ENCODE data around the gene TCP11L2. TPM values are rescaled to one million over a fixed set of nuclear protein-coding genes. Genes with fewer than 3 reads are reported as not detected.
"Not testable (repeated sequence)": the region's sequence is repeated elsewhere in the genome, so short reads cannot be mapped to it uniquely, and the experiment has no call there.

Gene TCP11L2
- total and polyA plus RNA-seq, 4 donors: 5.5 to 50.9 (median 17.0) TPM

DNA sequence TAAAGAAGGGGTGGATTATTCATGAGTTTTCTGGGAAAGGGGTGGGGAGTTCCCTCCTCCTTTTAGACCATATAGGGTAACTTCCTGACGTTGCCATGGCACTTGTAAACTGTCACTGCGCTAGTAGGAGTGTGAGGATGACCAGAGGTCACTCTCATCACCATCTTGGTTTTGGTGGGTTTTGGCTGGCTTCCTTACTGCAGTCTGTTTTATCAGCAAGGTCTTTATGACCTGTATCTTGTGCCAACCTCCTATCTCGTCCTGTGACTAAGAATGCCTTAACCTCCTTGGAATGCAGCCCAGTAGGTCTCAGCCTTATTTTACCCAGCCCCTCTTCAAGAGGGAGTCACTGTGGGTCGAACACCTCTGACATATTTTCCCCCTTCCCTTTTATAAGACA lies 79.3 kb downstream of the TCP11L2 start:
- not testable (repeated sequence) for H3K9me3 ChIP-seq (ENCODE audit: control insufficient read depth, low read length); H3K4me1 ChIP-seq (ENCODE audit: control insufficient read depth in 1 of 2, insufficient read depth in 2 of 2, low read length in 2 of 2); DNase-seq; H3K4me3 ChIP-seq (ENCODE audit: low read length in 2 of 2); ATAC-seq (ENCODE audit: low FRiP score); H3K36me3 ChIP-seq (ENCODE audit: control insufficient read depth in 1 of 2, insufficient read depth in 2 of 2, low read length in 1 of 2); H3K27me3 ChIP-seq (ENCODE audit: control insufficient read depth in 1 of 2, insufficient read depth in 2 of 2, low read length in 1 of 2); H3K27ac ChIP-seq (ENCODE audit: low read depth in 1 of 2, low read length in 2 of 2)
- WGBS, 2 donors: 82 to 83% methylated on average over 4 of the region's 4 CpGs
- intact Hi-C loops (cut with DNase I): loop anchor here (10.0 kb wide), 1 partner anchor 723 kb away; no protein-coding TSS in a partner anchor

DNA sequence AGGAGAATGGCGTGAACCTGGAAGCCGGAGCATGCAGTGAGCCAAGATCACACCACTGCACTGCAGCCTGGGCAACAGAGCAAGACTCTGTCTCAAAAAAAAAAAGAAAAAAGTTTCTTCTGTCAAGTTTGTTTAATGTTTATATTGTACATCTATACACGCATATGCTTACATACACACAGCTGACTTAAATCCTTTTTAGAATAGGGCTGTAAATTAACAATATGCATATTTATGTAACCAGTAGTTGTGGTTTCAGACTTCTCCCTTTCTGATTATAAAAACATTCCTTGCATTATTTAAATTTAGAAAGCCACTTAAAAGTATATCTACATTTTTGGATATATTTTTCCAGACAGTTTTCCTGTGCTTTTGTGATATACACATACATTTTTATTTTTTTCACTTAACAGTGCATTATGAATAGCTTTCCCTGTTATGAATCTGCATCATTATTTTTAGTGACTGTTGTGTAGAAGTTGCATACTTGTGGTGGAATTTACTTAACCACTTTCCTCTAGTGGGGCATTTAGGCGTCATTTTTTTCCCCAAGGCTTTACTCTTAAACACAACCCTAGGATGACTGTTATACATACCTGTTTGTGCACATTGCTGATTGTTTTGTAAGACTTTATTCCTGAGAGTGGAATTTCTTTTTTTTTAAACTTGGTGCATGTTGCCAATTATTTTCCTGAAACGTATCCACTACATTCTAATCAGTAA lies 84.4 kb downstream of the TCP11L2 start:
- peaks cover under 1% of the 10 kb centered on the region for H3K9me3 ChIP-seq (ENCODE audit: control insufficient read depth, low read length)
- DNase-seq: no peak
- H3K36me3 ChIP-seq (ENCODE audit: control insufficient read depth in 1 of 2, insufficient read depth in 2 of 2, low read length in 1 of 2): peaks cover 0 to 4% of the 10 kb centered on the region in 2 donors
- no peaks in the 10 kb centered on the region for H3K4me1 ChIP-seq (ENCODE audit: control insufficient read depth in 1 of 2, insufficient read depth in 2 of 2, low read length in 2 of 2)
- 76 to 83% methylated on average over 5 of the region's 5 CpGs for WGBS, 2 donors
- H3K27ac ChIP-seq (ENCODE audit: low read depth in 1 of 2, low read length in 2 of 2): no peak overlapping the region
- no peak for ATAC-seq (ENCODE audit: low FRiP score)
- no peaks in the 10 kb centered on the region for H3K27me3 ChIP-seq (ENCODE audit: control insufficient read depth in 1 of 2, insufficient read depth in 2 of 2, low read length in 1 of 2)
- no peak overlapping the region for H3K4me3 ChIP-seq (ENCODE audit: low read length in 2 of 2)
- intact Hi-C loops (cut with DNase I): loop anchor here (1.0 to 10.0 kb wide), 4 partner anchors 455 to 718 kb away; no protein-coding TSS in a partner anchor

DNA sequence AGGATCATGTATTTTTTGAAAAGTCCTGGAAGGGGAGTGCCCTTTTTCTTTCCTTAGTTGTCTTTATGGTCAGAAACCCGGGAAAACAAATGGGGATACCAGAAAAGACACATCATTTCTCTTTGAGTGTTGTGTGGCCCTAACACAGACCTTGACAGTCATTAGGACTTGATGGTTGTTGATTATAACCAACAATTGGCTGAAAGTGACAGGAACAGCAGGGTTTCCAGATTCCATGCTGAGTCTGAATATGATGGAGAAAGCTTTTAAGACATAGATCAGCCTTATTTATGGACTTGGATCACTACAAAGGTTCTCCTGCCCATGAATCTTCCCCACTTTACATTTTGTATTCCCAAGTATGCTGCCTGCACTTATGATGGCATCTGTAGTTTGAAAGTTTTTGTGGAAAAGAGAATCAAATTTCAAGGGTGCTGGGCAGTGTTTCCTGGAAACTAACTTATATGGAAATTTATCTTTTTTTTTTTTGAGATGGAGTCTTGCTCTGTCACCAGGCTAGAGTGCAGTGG lies 85.4 kb downstream of the TCP11L2 start:
- Histone ChIP-seq H3K27ac (ENCODE audit: low read depth in 1 of 2, low read length in 2 of 2) (no peak overlapping the region), H3K4me1 (ENCODE audit: control insufficient read depth in 1 of 2, insufficient read depth in 2 of 2, low read length in 2 of 2) (no peaks in the 10 kb centered on the region), H3K4me3 (ENCODE audit: low read length in 2 of 2) (no peak overlapping the region), H3K36me3 (ENCODE audit: control insufficient read depth in 1 of 2, insufficient read depth in 2 of 2, low read length in 1 of 2) (peaks cover 0 to 4% of the 10 kb centered on the region in 2 donors), H3K27me3 (ENCODE audit: control insufficient read depth in 1 of 2, insufficient read depth in 2 of 2, low read length in 1 of 2) (no peaks in the 10 kb centered on the region), H3K9me3 (ENCODE audit: control insufficient read depth, low read length) (no peaks in the 10 kb centered on the region)
- WGBS, 2 donors: 78 to 84% methylated on average over 1 of the region's 1 CpG
- ATAC-seq (ENCODE audit: low FRiP score) (no peak), DNase-seq (no peak)
- intact Hi-C loops (cut with DNase I): loop anchor here (1.0 to 10.0 kb wide), 4 partner anchors 454 to 717 kb away; no protein-coding TSS in a partner anchor

- no peak for ATAC-seq (ENCODE audit: low FRiP score)
- intact Hi-C loops (cut with DNase I): loop anchor here (5.0 to 10.0 kb wide), 3 partner anchors 453 to 716 kb away; no protein-coding TSS in a partner anchor
These were observed 86.6 kb downstream of the TCP11L2 start for GRCh38 chr12:106389151-106389550.

GRCh38 chr12:106392759-106393158 lies 90.2 kb downstream of the TCP11L2 start:
- Histone ChIP-seq H3K27me3 (ENCODE audit: control insufficient read depth in 1 of 2, insufficient read depth in 2 of 2, low read length in 1 of 2) (no peaks in the 10 kb centered on the region), H3K36me3 (ENCODE audit: control insufficient read depth in 1 of 2, insufficient read depth in 2 of 2, low read length in 1 of 2) (peaks cover 0 to 5% of the 10 kb centered on the region in 2 donors), H3K4me3 (ENCODE audit: low read length in 2 of 2) (no peak overlapping the region), H3K27ac (ENCODE audit: low read depth in 1 of 2, low read length in 2 of 2) (no peak overlapping the region), H3K4me1 (ENCODE audit: control insufficient read depth in 1 of 2, insufficient read depth in 2 of 2, low read length in 2 of 2) (no peaks in the 10 kb centered on the region), H3K9me3 (ENCODE audit: control insufficient read depth, low read length) (peaks cover under 1% of the 10 kb centered on the region)
- DNase-seq (no peak), ATAC-seq (ENCODE audit: low FRiP score) (no peak)
- intact Hi-C loops (cut with DNase I): no loop called here
- 69 to 75% methylated on average over 1 of the region's 1 CpG for WGBS, 2 donors

More at GRCh38 chr12:106389151-106389550, 86.6 kb downstream of the TCP11L2 start:
- Histone ChIP-seq H3K27me3 (ENCODE audit: control insufficient read depth in 1 of 2, insufficient read depth in 2 of 2, low read length in 1 of 2) (no peaks in the 10 kb centered on the region), H3K9me3 (ENCODE audit: control insufficient read depth, low read length) (no peaks in the 10 kb centered on the region), H3K36me3 (ENCODE audit: control insufficient read depth in 1 of 2, insufficient read depth in 2 of 2, low read length in 1 of 2) (peaks cover 0 to 4% of the 10 kb centered on the region in 2 donors), H3K4me1 (ENCODE audit: control insufficient read depth in 1 of 2, insufficient read depth in 2 of 2, low read length in 2 of 2) (no peaks in the 10 kb centered on the region), H3K27ac (ENCODE audit: low read depth in 1 of 2, low read length in 2 of 2) (no peak overlapping the region), H3K4me3 (ENCODE audit: low read length in 2 of 2) (no peak overlapping the region)
- no peak for DNase-seq
- WGBS, 2 donors: 82 to 88% methylated on average over 4 of the region's 4 CpGs

Other genes with a start within 250 kb of the TCP11L2 start
- gene NUAK1, start 163.8 kb upstream of the TCP11L2 start, total RNA-seq: 10 to 100 TPM; 28.2 to 37.7 TPM
- gene NUAK1, start 163.8 kb upstream of the TCP11L2 start, polyA plus RNA-seq: 1 to 10 TPM; 5.3 to 8.7 TPM
- 10 to 100 TPM; 61.1 to 69.6 TPM for gene CKAP4, start 54.7 kb upstream of the TCP11L2 start, total RNA-seq
- 10 to 100 TPM; 17.2 to 25.4 TPM for gene CKAP4, start 54.7 kb upstream of the TCP11L2 start, polyA plus RNA-seq
- 1 to 10 TPM; 5.5 to 8.0 TPM for gene POLR3B, start 55.0 kb downstream of the TCP11L2 start, total RNA-seq
- gene POLR3B, start 55.0 kb downstream of the TCP11L2 start, polyA plus RNA-seq: 1 to 10 TPM; 2.0 to 2.4 TPM

Measured in aorta (tissue), 5 donors.